MM.1S (cell line): ENCODE measurements around the gene RPN2.

ENCODE experiments used
- DNase-seq: peaks from one replicate; pipeline ENCODE4 v3.0.0-alpha.2; 2015
- H2AFZ ChIP-seq: fragments of 300-600 bp; sonication (generic); 2 replicates; pipeline ENCODE4 v1.6.0; 2016; ENCODE audit warnings: antibody characterized with exemption, low read length
- H3F3A ChIP-seq: fragments of 300-600 bp; sonication (generic); 2 replicates; pipeline ENCODE4 v1.6.1; 2016; ENCODE audit warnings: mild to moderate bottlenecking, antibody characterized with exemption, low read length, moderate library complexity, mixed read lengths; ENCODE audit not compliant: insufficient read depth
- H3K27ac ChIP-seq: fragments of 300-600 bp; sonication (generic); 2 replicates; pipeline ENCODE4 v1.5.1; 2016; ENCODE audit warnings: mild to moderate bottlenecking, low read length
- H3K27me3 ChIP-seq: fragments of 300-600 bp; sonication (generic); replicated peaks from 2 replicates; pipeline ENCODE4 v1.6.0; 2016; ENCODE audit warnings: low read length; ENCODE audit not compliant: insufficient read depth
- H3K36me3 ChIP-seq: fragments of 300-600 bp; sonication (generic); replicated peaks from 2 replicates; pipeline ENCODE4 v1.6.1; 2016; ENCODE audit warnings: mild to moderate bottlenecking, low read length, mixed read lengths; ENCODE audit not compliant: insufficient read depth
- H3K4me1 ChIP-seq: fragments of 300-600 bp; sonication (generic); 2 replicates; pipeline ENCODE4 v1.6.1; 2016; ENCODE audit warnings: low read length, mixed read lengths
- H3K4me2 ChIP-seq: fragments of 300-600 bp; sonication (generic); 2 replicates; pipeline ENCODE4 v1.6.0; 2016; ENCODE audit warnings: low read depth, low read length
- H3K4me3 ChIP-seq: fragments of 300-600 bp; sonication (generic); 2 replicates; pipeline ENCODE4 v1.5.1; 2016; ENCODE audit warnings: low read length, mixed read lengths
- H3K79me2 ChIP-seq: fragments of 300-600 bp; sonication (generic); 2 replicates; pipeline ENCODE4 v1.6.1; 2016; ENCODE audit warnings: mixed run types, low read length, mixed read lengths
- H3K9ac ChIP-seq: fragments of 300-600 bp; sonication (generic); 2 replicates; pipeline ENCODE4 v1.6.1; 2016; ENCODE audit warnings: low read length, mixed read lengths
- H3K9me2 ChIP-seq: fragments of 300-600 bp; sonication (generic); replicated peaks from 2 replicates; pipeline ENCODE4 v1.6.1; 2016; ENCODE audit warnings: mild to moderate bottlenecking, low read length, mixed read lengths; ENCODE audit not compliant: insufficient read depth
- H3K9me3 ChIP-seq: fragments of 300-600 bp; sonication (generic); replicated peaks from 2 replicates; pipeline ENCODE4 v1.6.1; 2016; ENCODE audit warnings: mild to moderate bottlenecking, low read length, mixed read lengths; ENCODE audit not compliant: insufficient read depth
- H4K20me1 ChIP-seq: fragments of 300-600 bp; sonication (generic); 2 replicates; pipeline ENCODE4 v1.6.1; 2016; ENCODE audit warnings: mild to moderate bottlenecking, low read length, moderate library complexity, mixed read lengths; ENCODE audit not compliant: insufficient read depth
- CTCF ChIP-seq: fragments of 300-600 bp; sonication (generic); IDR thresholded peaks from 2 replicates; pipeline ENCODE4 v1.5.1; 2016; ENCODE audit warnings: antibody characterized with exemption, low read length, mixed read lengths
- EZH2 ChIP-seq: fragments of 300-600 bp; sonication (generic); optimal IDR thresholded peaks from 2 replicates; pipeline ENCODE3; 2017; ENCODE audit warnings: low read depth, mild to moderate bottlenecking, antibody characterized with exemption, low read length, mixed read lengths
- EZH2phosphoT487 ChIP-seq: fragments of 300-600 bp; sonication (generic); IDR thresholded peaks from 2 replicates; pipeline ENCODE4 v1.6.1; 2018; ENCODE audit warnings: antibody characterized with exemption, low read length

The RPN2 gene

GRCh38 chr20:37178839-37179682, at the start of gene RPN2, which contains the start of gene MROH8:
Gene RPN2 (plus strand): TSS chr20:37179330. CDS start chr20:37179357, 27 bp downstream.
Gene MROH8 (minus strand): TSS chr20:37179548.
- Histone ChIP-seq H3K4me3 (peak within 1 kb of the TSS; percentile 85), H3K9ac (peak within 1 kb of the TSS; percentile 99), H3K27me3 (no peaks in the 10 kb centered on the region), H3K36me3 (peaks cover 1% of the 10 kb centered on the region; the same call in 1 of the 2 replicates), H3K27ac (peak within 1 kb of the TSS; percentile 91), H3K4me1 (0 out of 2 replicates have a peak, but pooled peaks cover 6% of the 10 kb centered on the region), H2AFZ (peak within 1 kb of the TSS; percentile 67), H3K9me2 (no peaks in the 10 kb centered on the region), H3K4me2 (peak within 1 kb of the TSS; percentile 81), H3K9me3 (no peaks in the 10 kb centered on the region), H4K20me1 (peaks cover 7% of the 10 kb centered on the region), H3F3A (peaks cover 5% of the 10 kb centered on the region; the same call in 1 of the 2 replicates), H3K79me2 (peaks cover 49% of the 10 kb centered on the region)
- TF ChIP-seq EZH2 (no peak), EZH2phosphoT487 (no peak), CTCF (no peak)
- DNase-seq = peak; percentile 96

GRCh38 chr20:37131486-37131885, 47.6 kb upstream of the RPN2 start:
- Histone ChIP-seq H3K9me3 (no peaks in the 10 kb centered on the region), H3K4me2 (no peak overlapping the region), H3K4me3 (no peak overlapping the region), H3K4me1 (no peaks in the 10 kb centered on the region), H3K9me2 (no peaks in the 10 kb centered on the region), H3K79me2 (no peaks in the 10 kb centered on the region), H4K20me1 (no peaks in the 10 kb centered on the region), H3K36me3 (no peaks in the 10 kb centered on the region), H2AFZ (no peak overlapping the region), H3K27ac (no peak overlapping the region), H3K9ac (no peak overlapping the region), H3K27me3 (no peaks in the 10 kb centered on the region), H3F3A (no peaks in the 10 kb centered on the region)
- TF ChIP-seq CTCF (no peak), EZH2 (no peak), EZH2phosphoT487 (no peak)
- no peak for DNase-seq

- Histone ChIP-seq H3K4me1 (no peaks in the 10 kb centered on the region), H3K9ac (no peak overlapping the region), H3K27ac (no peak overlapping the region), H3K9me2 (no peaks in the 10 kb centered on the region), H3K79me2 (no peaks in the 10 kb centered on the region), H3K27me3 (no peaks in the 10 kb centered on the region), H3K4me2 (no peak overlapping the region), H3K36me3 (no peaks in the 10 kb centered on the region), H3K9me3 (no peaks in the 10 kb centered on the region), H3K4me3 (no peak overlapping the region), H2AFZ (no peak overlapping the region), H4K20me1 (no peaks in the 10 kb centered on the region), H3F3A (no peaks in the 10 kb centered on the region)
- TF ChIP-seq EZH2 (no peak), EZH2phosphoT487 (no peak), CTCF (no peak)
- DNase-seq = no peak
These were observed 45.2 kb upstream of the RPN2 start for GRCh38 chr20:37133952-37134351.
